H1 (cell line): ENCODE measurements around the gene OSGEP. TPM values are rescaled to one million over a fixed set of nuclear protein-coding genes. Genes with fewer than 3 reads are reported as not detected.

ENCODE experiments used
- CTCF ChIA-PET: fragments of 300-600 bp; sonication (Branson Sonifier 250); formaldehyde crosslinking; loops from one replicate; lab custom pipeline; 2021; ENCODE audit not compliant: partially characterized antibody; lab: Charles Lee
- POLR2A ChIA-PET: fragments of 300-600 bp; sonication (Branson Sonifier 250); formaldehyde crosslinking; loops from one replicate; lab custom pipeline; 2021; ENCODE audit warnings: inconsistent platforms; ENCODE audit not compliant: partially characterized antibody; lab: Charles Lee
- DNase-seq, 2 experiments: peaks; one replicate each; pipeline versions ENCODE4 v3.0.0 to v3.0.0-alpha.2; 2010 to 2022; ENCODE audit warnings: low spot score in 2 of 2, low read depth in 1 of 2, mixed read lengths in 1 of 2
- FAIRE-seq: peaks from 2 replicates; lab custom pipeline; 2011; peaks lifted over from hg19 to GRCh38; lab: Jason Lieb, UNC
- H2AFZ ChIP-seq: 2 replicates; pipeline ENCODE4 v1.8.1; 2012; ENCODE audit warnings: low read length, inconsistent platforms
- H2AK5ac ChIP-seq: 2 replicates; pipeline ENCODE4 v1.6.1; 2013; ENCODE audit warnings: low read depth, low read length
- H2BK120ac ChIP-seq: replicated peaks from 2 replicates; pipeline ENCODE3; 2013; ENCODE audit warnings: low read depth, low read length, inconsistent platforms
- H2BK12ac ChIP-seq: 2 replicates; pipeline ENCODE4 v1.6.1; 2013; ENCODE audit warnings: low read depth, low read length
- H2BK15ac ChIP-seq: 2 replicates; pipeline ENCODE4 v1.6.1; 2013; ENCODE audit warnings: low read length
- H2BK20ac ChIP-seq: 2 replicates; pipeline ENCODE4 v1.6.1; 2013; ENCODE audit warnings: low read length
- H2BK5ac ChIP-seq: 2 replicates; pipeline ENCODE4 v1.6.1; 2013; ENCODE audit warnings: low read depth, low read length
- H3K14ac ChIP-seq: 2 replicates; pipeline ENCODE4 v1.6.1; 2013; ENCODE audit warnings: inconsistent platforms; ENCODE audit not compliant: insufficient read length
- H3K18ac ChIP-seq: 2 replicates; pipeline ENCODE4 v1.6.1; 2013; ENCODE audit warnings: low read length; ENCODE audit errors: extremely low read depth
- H3K23ac ChIP-seq: 2 replicates; pipeline ENCODE4 v1.6.1; 2013; ENCODE audit warnings: inconsistent platforms; ENCODE audit not compliant: insufficient read length
- H3K23me2 ChIP-seq: 2 replicates; pipeline ENCODE4 v1.6.1; 2013; ENCODE audit warnings: low read depth, low read length
- H3K27ac ChIP-seq: 2 replicates; pipeline ENCODE4 v1.6.1; 2011; ENCODE audit warnings: low read depth, low read length, inconsistent platforms
- H3K27me3 ChIP-seq, 4 experiments: replicated peaks in 1 of 4; 1 replicate in 1 of 4; 2 replicates in 3 of 4; pipeline versions ENCODE4 v1.6.1 to v1.8.1; 2011 to 2013; ENCODE audit warnings: low read length in 3 of 4, mild to moderate bottlenecking in 3 of 4, inconsistent platforms in 2 of 4, mixed read lengths in 2 of 4, moderate library complexity in 1 of 4; ENCODE audit not compliant: control insufficient read depth in 3 of 4, insufficient read depth in 3 of 4; ENCODE audit errors: extremely low read depth in 1 of 4
- H3K36me3 ChIP-seq, 4 experiments: 2 replicates each; pipeline versions ENCODE4 v1.6.1 to v1.8.1; 2011 to 2013; ENCODE audit warnings: mild to moderate bottlenecking in 4 of 4, low read length in 3 of 4, moderate library complexity in 2 of 4, control low read depth in 1 of 4, inconsistent platforms in 1 of 4; ENCODE audit not compliant: insufficient read depth in 4 of 4, control insufficient read depth in 2 of 4
- H3K4ac ChIP-seq: replicated peaks from 2 replicates; pipeline ENCODE3; 2013; ENCODE audit warnings: low read length, low read depth, mixed read lengths, inconsistent platforms; ENCODE audit not compliant: insufficient read length
- H3K4me1 ChIP-seq, 4 experiments: replicated peaks in 1 of 4; 1 replicate in 1 of 4; 2 replicates in 3 of 4; pipeline versions ENCODE4 v1.6.1 to v1.8.1; 2011 to 2013; ENCODE audit warnings: low read length in 3 of 4, inconsistent platforms in 2 of 4, mixed read lengths in 1 of 4; ENCODE audit not compliant: insufficient read depth in 4 of 4, control insufficient read depth in 3 of 4
- H3K4me2 ChIP-seq, 2 experiments: 2 replicates each; pipeline versions ENCODE4 v1.6.1 to v1.8.1; 2011 to 2013; ENCODE audit warnings: low read depth in 2 of 2, low read length in 2 of 2, control low read depth in 1 of 2, inconsistent platforms in 1 of 2, mild to moderate bottlenecking in 1 of 2; ENCODE audit not compliant: insufficient read depth in 1 of 2
- H3K4me3 ChIP-seq, 4 experiments: fragments of 200-600, 300-600 bp in 1 of 4; sonication (generic), shearing (Covaris generic), sonication (Bioruptor Twin) in 1 of 4; 2 replicates each; pipeline versions ENCODE4 v1.5.1 to v1.8.1; 2011 to 2016; ENCODE audit warnings: low read length in 4 of 4, low read depth in 3 of 4, control low read depth in 2 of 4, inconsistent platforms in 2 of 4, mild to moderate bottlenecking in 2 of 4, mixed read lengths in 1 of 4, moderate library complexity in 1 of 4; ENCODE audit not compliant: insufficient read depth in 2 of 4; ENCODE audit errors: extremely low read depth in 1 of 4
- H3K56ac ChIP-seq: replicated peaks from 2 replicates; pipeline ENCODE3; 2013; ENCODE audit warnings: low read depth, mild to moderate bottlenecking, mixed read lengths, low read length, inconsistent platforms; ENCODE audit not compliant: insufficient read length
- H3K79me1 ChIP-seq: 2 replicates; pipeline ENCODE4 v1.6.1; 2013; ENCODE audit warnings: low read depth, low read length, control low read depth
- H3K79me2 ChIP-seq, 2 experiments: 2 replicates each; pipeline versions ENCODE4 v1.6.1 to v1.8.1; 2012 to 2013; ENCODE audit warnings: low read length in 2 of 2, mild to moderate bottlenecking in 2 of 2, inconsistent platforms in 1 of 2; ENCODE audit not compliant: insufficient read depth in 2 of 2, control insufficient read depth in 1 of 2
- H3K9ac ChIP-seq, 4 experiments: replicated peaks in 1 of 4; 1 replicate in 1 of 4; 2 replicates in 3 of 4; pipeline versions ENCODE4 v1.6.1 to v1.8.1; 2011 to 2013; ENCODE audit warnings: low read depth in 3 of 4, low read length in 3 of 4, control low read depth in 2 of 4, mild to moderate bottlenecking in 2 of 4, moderate library complexity in 2 of 4, inconsistent platforms in 1 of 4; ENCODE audit errors: extremely low read depth in 1 of 4
- H3K9me3 ChIP-seq, 2 experiments: 2 replicates each; pipeline versions ENCODE4 v1.6.1 to v1.8.1; 2012 to 2013; ENCODE audit warnings: mild to moderate bottlenecking in 2 of 2, moderate library complexity in 2 of 2, control low read depth in 1 of 2, inconsistent platforms in 1 of 2, low read depth in 1 of 2, low read length in 1 of 2, mixed read lengths in 1 of 2; ENCODE audit not compliant: insufficient read depth in 2 of 2
- H4K20me1 ChIP-seq, 2 experiments: replicated peaks in 1 of 2; 2 replicates each; pipeline versions ENCODE3 to v1.8.1; 2011 to 2013; ENCODE audit warnings: inconsistent platforms in 2 of 2, low read length in 2 of 2, mild to moderate bottlenecking in 1 of 2; ENCODE audit not compliant: insufficient read depth in 2 of 2, control insufficient read depth in 1 of 2
- H4K5ac ChIP-seq: 2 replicates; pipeline ENCODE4 v1.6.1; 2013; ENCODE audit warnings: low read length, low read depth, mixed read lengths, inconsistent platforms; ENCODE audit not compliant: insufficient read length
- H4K8ac ChIP-seq: 2 replicates; pipeline ENCODE4 v1.8.0; 2013; ENCODE audit warnings: mild to moderate bottlenecking, moderate library complexity, low read length, inconsistent platforms; ENCODE audit not compliant: insufficient read depth; ENCODE audit errors: extremely low read depth
- H4K91ac ChIP-seq: replicated peaks from 2 replicates; pipeline ENCODE3; 2013; ENCODE audit warnings: low read length, mixed read lengths, inconsistent platforms; ENCODE audit not compliant: insufficient read length
- BACH1 ChIP-seq: IDR thresholded peaks from 2 replicates; pipeline ENCODE4 v1.6.1; 2012; ENCODE audit warnings: low read length, improper control_type of control experiment
- CBX8 ChIP-seq: fragments of 300-800, 300-1000 bp; sonication (generic); IDR thresholded peaks from 2 replicates; pipeline ENCODE4 v1.7.1; 2016; ENCODE audit warnings: low read depth, low read length, borderline replicate concordance
- CREB1 ChIP-seq: IDR thresholded peaks from 2 replicates; pipeline ENCODE4 v1.6.1; 2012; ENCODE audit warnings: inconsistent platforms
- GTF2F1 ChIP-seq: IDR thresholded peaks from 2 replicates; pipeline ENCODE4 v1.6.1; 2012; ENCODE audit warnings: low read depth, low read length, improper control_type of control experiment, borderline replicate concordance
- POLR2AphosphoS5 ChIP-seq: IDR thresholded peaks from 2 replicates; pipeline ENCODE4 v1.6.1; 2011; ENCODE audit warnings: low read depth, low read length
- WGBS, 2 experiments: shearing (Covaris generic) in 1 of 2; methylation state at CpG; one replicate each; pipeline versions ENCODE4 v1.1.6 to v1.1.7; 2013 to 2015; ENCODE audit warnings: low lambda C conversion rate in 2 of 2, mixed read lengths in 2 of 2, inconsistent platforms in 1 of 2, low coverage in 1 of 2, missing lambda C conversion rate in 1 of 2; ENCODE audit not compliant: insufficient replicate concordance in 2 of 2, insufficient coverage in 1 of 2, insufficient read length in 1 of 2; ENCODE audit errors: extremely low coverage in 1 of 2, missing lambda C conversion rate in 1 of 2; 5-methylcytosine and 5-hydroxymethylcytosine counted together
- polyA plus RNA-seq, 7 experiments: library from polyadenylated mRNA; depleted of rRNA in 3 of 7; stranded (reverse) in 5 of 7; unstranded in 2 of 7; fragments of >200 nt in 5 of 7; fragments of 200-250 nt in 2 of 7; gene quantifications; 1 replicate in 5 of 7; 2 replicates in 1 of 7; 4 replicates in 1 of 7; pipeline versions ENCODE4 v1.2.1 to v1.2.3, GENCODE V29; 2011 to 2013; ENCODE audit warnings: missing spikeins in 2 of 7, mixed read lengths in 2 of 7
- total RNA-seq: library from RNA; stranded (reverse); fragmentation: NEBNext Ultra II Directional; extraction: Animal tissue kit (Norgen Biotek cat#: 25700); gene quantifications from 2 replicates; pipeline ENCODE4 v1.2.1, GENCODE V29; 2021

Gene OSGEP
- total and polyA plus RNA-seq, 2 of the 8 experiments (the other 6 are each of a cell fraction or from before 2014, with no cell fraction given): 34.4 to 78.6 TPM

- TF ChIP-seq BACH1 (no peak), CREB1 (no peak), CBX8 (no peak), GTF2F1 (no peak), POLR2AphosphoS5 (no peak)
- Histone ChIP-seq H3K4me1 (peaks cover 0 to 7% (median 4%) of the 10 kb centered on the region in 4 experiments; a peak in 5 of 7 replicates), H3K4me2 (no peak overlapping the region), H2AFZ (no peak overlapping the region), H2AK5ac (no peak overlapping the region), H4K8ac (no peak overlapping the region), H3K9me3 (no peaks in the 10 kb centered on the region), H3K4me3 (no peak overlapping the region), H3K79me2 (no peaks in the 10 kb centered on the region), H4K5ac (no peak overlapping the region), H3K14ac (no peak overlapping the region), H3K18ac (no peak overlapping the region), H2BK20ac (no peak overlapping the region), H2BK120ac (no peak overlapping the region), H3K23me2 (no peaks in the 10 kb centered on the region), H4K20me1 (no peaks in the 10 kb centered on the region), H2BK12ac (no peak overlapping the region), H3K27ac (no peak overlapping the region), H3K9ac (no peak overlapping the region), H2BK15ac (no peak overlapping the region), H4K91ac (no peak overlapping the region), H3K56ac (no peak overlapping the region), H3K23ac (no peak overlapping the region), H2BK5ac (no peak overlapping the region), H3K79me1 (no peaks in the 10 kb centered on the region), H3K4ac (no peak overlapping the region), H3K36me3 (peaks cover under 1 to 6% (median 4%) of the 10 kb centered on the region in 4 experiments; a peak in 5 of 8 replicates), H3K27me3 (peaks cover 0 to 9% (median 6%) of the 10 kb centered on the region in 4 experiments; a peak in 5 of 7 replicates)
- no peak for FAIRE-seq
- no peak for DNase-seq
- POLR2A ChIA-PET: interaction anchor here (0.8 to 8.2 kb wide), 3 partner anchors 12 to 29 kb away, joined by 3 to 68 read pairs (median 3); partner anchors contain the start of genes APEX1 and OSGEP
- 81% methylated on average over 5 of the region's 5 CpGs; no CpG with 5 or more reads in 1 of the 2 experiments for WGBS, 2 experiments
- CTCF ChIA-PET: interaction anchor here (0.9 kb wide), 1 partner anchor 173 kb away, joined by 4 read pairs; no protein-coding TSS in a partner anchor
Observed at GRCh38 chr14:20440465-20440864, 14.1 kb downstream of the OSGEP start.
